Erythroblast (primary cell): Measurements from ENCODE around the gene WASHC3.

Experiments
- DNase-seq, 2 experiments: peaks; one replicate each; lab custom pipeline; 2025; lab: John Stamatoyannopoulos, UW
- GATA1 ChIP-seq: IDR thresholded peaks from 2 replicates; pipeline ENCODE4 v1.6.1; 2011; ENCODE audit warnings: low read depth, mild to moderate bottlenecking, control low read depth, low read length, moderate library complexity
- POLR2A ChIP-seq: IDR thresholded peaks from 2 replicates; pipeline ENCODE4 v1.6.1; 2011; ENCODE audit warnings: mild to moderate bottlenecking, low read length

Gene WASHC3

DNA sequence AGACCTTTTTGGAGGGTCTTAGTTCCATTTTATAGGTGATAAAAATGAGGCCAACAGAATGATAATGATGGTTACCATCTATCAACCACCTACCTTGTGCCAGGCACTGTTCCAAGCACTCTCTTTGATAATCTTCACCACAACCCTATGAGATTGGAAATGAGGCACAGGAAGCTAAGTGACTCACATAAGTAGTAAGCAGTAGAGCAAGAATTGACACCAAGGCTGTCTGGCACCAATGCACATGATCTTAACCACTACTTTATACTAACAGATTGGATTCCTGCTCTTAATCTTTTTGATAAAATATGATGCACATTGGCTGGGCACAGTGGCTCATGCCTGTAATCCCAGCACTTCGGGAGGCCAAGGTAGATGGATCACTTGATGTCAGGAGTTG, 93.0 kb downstream of the WASHC3 start:
- TF ChIP-seq POLR2A (no peak), GATA1 (no peak)
- no peak for DNase-seq

DNA sequence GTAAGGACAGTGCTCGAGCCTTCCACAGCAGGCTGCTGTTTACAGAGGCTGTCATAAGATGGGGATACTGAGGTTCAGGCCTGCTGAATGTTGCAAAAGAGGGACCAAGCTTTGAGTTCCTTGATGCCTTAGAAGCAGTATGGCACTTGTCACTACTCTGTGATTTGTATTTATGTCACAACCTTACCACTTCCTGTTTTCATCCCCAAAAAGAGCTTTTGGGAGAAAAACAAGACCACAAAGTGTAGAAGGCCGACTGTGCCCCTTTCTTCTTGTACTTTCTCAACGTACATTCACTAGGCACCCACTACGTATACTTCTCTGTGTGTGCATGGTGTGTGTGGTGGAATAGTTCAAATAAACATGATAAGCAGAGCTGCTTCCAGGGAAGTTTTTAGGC, 94.3 kb downstream of the WASHC3 start:
- no peak for TF ChIP-seq GATA1
- no peak for TF ChIP-seq POLR2A
- no peak for DNase-seq

DNA sequence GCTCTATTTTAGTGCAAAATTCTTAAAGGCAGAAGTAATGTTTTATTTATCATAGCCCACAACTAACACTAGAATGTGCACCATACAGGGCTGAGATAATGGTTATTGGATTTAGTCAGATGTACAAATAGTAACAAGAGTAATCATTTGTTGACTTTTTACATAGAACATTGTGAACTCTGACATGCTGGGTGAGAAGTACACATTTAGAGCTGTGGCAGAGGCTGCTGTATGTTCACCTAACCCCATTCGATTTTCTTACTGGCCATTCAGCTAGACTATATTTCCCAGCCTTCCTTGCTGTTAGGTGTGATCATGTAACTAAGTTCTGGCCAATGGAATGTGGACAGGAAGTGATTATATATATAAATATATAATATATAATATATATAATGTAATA, 95.3 kb downstream of the WASHC3 start:
- TF ChIP-seq GATA1: no peak
- TF ChIP-seq POLR2A: no peak
- no peak for DNase-seq

- TF ChIP-seq GATA1: no peak
- TF ChIP-seq POLR2A: no peak
- peak; percentile 81 to 93 for DNase-seq
Observed at GRCh38 chr12:101963697-101964096, 98.1 kb downstream of the WASHC3 start.
